Mucosa of descending colon (tissue), 3 donors: ENCODE measurements around the gene RGS2. TPM values are rescaled to one million over a fixed set of nuclear protein-coding genes. Genes with fewer than 3 reads are reported as not detected.
A peak's percentile ranks its signal among the peaks of the same experiment; 100 is the strongest.

Experiments used
- ATAC-seq: fragments of 200-7000 bp; cut with Tn5 transposase; one replicate; pipeline ENCODE4 v1.9.1; 2020; ENCODE audit warnings: mild to moderate bottlenecking, moderate library complexity
- DNase-seq, 3 donors: peaks; one replicate each; pipeline ENCODE4 v3.0.0-alpha.2; 2020
- H3K36me3 ChIP-seq: fragments of 200-600 bp; one replicate; pipeline ENCODE4 v1.8.0; 2021; ENCODE audit warnings: low read depth, mild to moderate bottlenecking
- H3K4me1 ChIP-seq: fragments of 200-600 bp; one replicate; pipeline ENCODE4 v1.8.0; 2021; ENCODE audit warnings: low read depth, mild to moderate bottlenecking
- H3K4me3 ChIP-seq: fragments of 200-600 bp; one replicate; pipeline ENCODE4 v1.8.0; 2021; ENCODE audit warnings: mild to moderate bottlenecking
- H3K9me3 ChIP-seq: fragments of 200-600 bp; one replicate; pipeline ENCODE4 v1.8.0; 2021; ENCODE audit warnings: mild to moderate bottlenecking
- CTCF ChIP-seq: fragments of 200-600 bp; IDR thresholded peaks from one replicate; pipeline ENCODE4 v1.8.0; 2022; ENCODE audit warnings: antibody characterized with exemption, mild to moderate bottlenecking
- intact Hi-C, 2 donors: fragments of 100-400 bp; cut with DNase I in 1 of 2; cut with micrococcal nuclease in 1 of 2; formaldehyde crosslinking; loops; one replicate each; pipeline versions ENCODE4 v1.11.0 to v1.11.1; 2022; cut with DNase I, micrococcal nuclease
- total RNA-seq, 3 donors: library from RNA; stranded (reverse); fragmentation: NEBNext Ultra II Directional in 2 of 3; extraction: Animal tissue kit (Norgen Biotek cat#: 25700) in 2 of 3; gene quantifications; one replicate each; pipeline versions ENCODE4 v1.2.1 to v1.2.4, GENCODE V29; 2021 to 2023
- donor health status: DM: no; HTN: no; CAD: no; lungs with moderate emphysema.
- donor health status: DM: no; HTN: no; CAD: no.
- donor health status: DM: no; HTN: yes; CAD: no.

RGS2 gene
- total RNA-seq, 3 donors from 2014 or later: 13.3 to 153 (median 35.4) TPM

- H3K4me1 ChIP-seq: peaks cover 3% of the 10 kb centered on the region
- ATAC-seq: no peak
- peak in 1 of 3 donors; percentile 44 for DNase-seq
- intact Hi-C loops: loop anchor here in 1 of 2 donors (5.0 to 10.0 kb wide), 2 partner anchors 97 to 204 kb away; no protein-coding TSS in a partner anchor
- no peak for TF ChIP-seq CTCF
- no peak overlapping the region for H3K4me3 ChIP-seq
- no peaks in the 10 kb centered on the region for H3K36me3 ChIP-seq
- H3K9me3 ChIP-seq: no peaks in the 10 kb centered on the region
Observed at GRCh38 chr1:192810253-192810880, 1.5 kb downstream of the RGS2 start.

- TF ChIP-seq CTCF: no peak
- no peak for ATAC-seq
- no peaks in the 10 kb centered on the region for H3K36me3 ChIP-seq
- peaks cover 3% of the 10 kb centered on the region for H3K4me1 ChIP-seq
- no peak for DNase-seq
- no peak overlapping the region for H3K4me3 ChIP-seq
- H3K9me3 ChIP-seq: no peaks in the 10 kb centered on the region
- intact Hi-C loops: loop anchor here in 1 of 2 donors (5.0 to 10.0 kb wide), 2 partner anchors 96 to 204 kb away; no protein-coding TSS in a partner anchor
Observed at GRCh38 chr1:192811006-192811405, 2.2 kb downstream of the RGS2 start.

DNA sequence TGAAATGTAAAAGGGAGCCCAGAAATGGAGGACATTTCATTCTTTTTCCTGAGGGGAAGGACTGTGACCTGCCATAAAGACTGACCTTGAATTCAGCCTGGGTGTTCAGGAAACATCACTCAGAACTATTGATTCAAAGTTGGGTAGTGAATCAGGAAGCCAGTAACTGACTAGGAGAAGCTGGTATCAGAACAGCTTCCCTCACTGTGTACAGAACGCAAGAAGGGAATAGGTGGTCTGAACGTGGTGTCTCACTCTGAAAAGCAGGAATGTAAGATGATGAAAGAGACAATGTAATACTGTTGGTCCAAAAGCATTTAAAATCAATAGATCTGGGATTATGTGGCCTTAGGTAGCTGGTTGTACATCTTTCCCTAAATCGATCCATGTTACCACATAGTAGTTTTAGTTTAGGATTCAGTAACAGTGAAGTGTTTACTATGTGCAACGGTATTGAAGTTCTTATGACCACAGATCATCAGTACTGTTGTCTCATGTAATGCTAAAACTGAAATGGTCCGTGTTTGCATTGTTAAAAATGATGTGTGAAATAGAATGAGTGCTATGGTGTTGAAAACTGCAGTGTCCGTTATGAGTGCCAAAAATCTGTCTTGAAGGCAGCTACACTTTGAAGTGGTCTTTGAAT, 2.9 kb downstream of the RGS2 start:
- H3K36me3 ChIP-seq: no peaks in the 10 kb centered on the region
- no peak for TF ChIP-seq CTCF
- ATAC-seq (no peak), DNase-seq (no peak)
- peaks cover 3% of the 10 kb centered on the region for H3K4me1 ChIP-seq
- intact Hi-C loops: loop anchor here in 1 of 2 donors (5.0 to 10.0 kb wide), 2 partner anchors 96 to 203 kb away; no protein-coding TSS in a partner anchor
- no peaks in the 10 kb centered on the region for H3K9me3 ChIP-seq
- H3K4me3 ChIP-seq: no peak overlapping the region

GRCh38 chr1:192812420-192813209, 3.8 kb downstream of the RGS2 start:
- ATAC-seq (no peak), DNase-seq (no peak)
- Histone ChIP-seq H3K9me3 (no peaks in the 10 kb centered on the region), H3K36me3 (no peaks in the 10 kb centered on the region), H3K4me3 (no peak overlapping the region), H3K4me1 (peaks cover 3% of the 10 kb centered on the region)
- TF ChIP-seq CTCF: no peak
- intact Hi-C loops: loop anchor here in 1 of 2 donors (5.0 to 10.0 kb wide), 2 partner anchors 95 to 202 kb away; no protein-coding TSS in a partner anchor

DNA sequence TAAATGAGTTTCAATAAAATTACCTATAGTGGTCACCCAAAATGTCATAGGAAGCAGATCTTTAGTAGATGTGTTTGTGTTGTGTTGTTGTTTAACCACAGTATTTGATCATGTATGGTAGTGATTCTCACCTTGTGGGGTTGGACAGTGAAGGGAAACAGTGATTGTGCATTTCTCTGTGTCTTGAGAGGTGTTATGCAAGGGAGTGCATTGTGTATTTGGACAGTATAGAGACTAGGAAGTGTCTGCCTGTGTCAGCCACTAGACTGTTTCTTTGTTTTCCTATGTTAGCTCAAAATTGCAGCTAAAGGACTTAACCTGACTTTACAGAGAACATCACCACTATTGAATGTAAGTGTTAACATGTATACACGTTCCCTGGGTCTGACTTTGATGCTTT, 6.0 kb downstream of the RGS2 start:
- Histone ChIP-seq H3K9me3 (no peaks in the 10 kb centered on the region), H3K4me1 (peaks cover 3% of the 10 kb centered on the region), H3K36me3 (no peaks in the 10 kb centered on the region), H3K4me3 (no peak overlapping the region)
- DNase-seq: no peak
- intact Hi-C loops: loop anchor here in 1 of 2 donors (5.0 to 10.0 kb wide), 2 partner anchors 92 to 200 kb away; no protein-coding TSS in a partner anchor
- peak; percentile 31 for ATAC-seq
- TF ChIP-seq CTCF: no peak
